Hematopoietic multipotent progenitor cell treated with erythropoietin and hydrocortisone succinate and interleukin-3 and kit ligand, for 4 days (in vitro differentiated cells): ENCODE data around the gene CHAC1.
A peak's percentile ranks its signal among the peaks of the same experiment; 100 is the strongest.

Source experiments
- DNase-seq: peaks from one replicate; pipeline ENCODE4 v3.0.0-alpha.2; 2015

The CHAC1 gene

GRCh38 chr15:40925495-40925862 lies 27.8 kb upstream of the CHAC1 start:
- DNase-seq, result no peak

GRCh38 chr15:40925863-40926658 lies 27.2 kb upstream of the CHAC1 start:
- peak; percentile 84 for DNase-seq

- no peak for DNase-seq
These were observed 26.4 kb upstream of the CHAC1 start for GRCh38 chr15:40926659-40927494.

GRCh38 chr15:40927495-40927872 lies 25.8 kb upstream of the CHAC1 start:
- no peak for DNase-seq

- no peak for DNase-seq
These were observed 25.1 kb upstream of the CHAC1 start for GRCh38 chr15:40927873-40928806.

- DNase-seq, result peak; percentile 69
These were observed 24.2 kb upstream of the CHAC1 start, which contains the start of gene DLL4 for GRCh38 chr15:40928821-40929659. TSS of gene DLL4 (plus strand) at chr15:40929340. CDS start at chr15:40929669, 329 bp downstream.

DNA sequence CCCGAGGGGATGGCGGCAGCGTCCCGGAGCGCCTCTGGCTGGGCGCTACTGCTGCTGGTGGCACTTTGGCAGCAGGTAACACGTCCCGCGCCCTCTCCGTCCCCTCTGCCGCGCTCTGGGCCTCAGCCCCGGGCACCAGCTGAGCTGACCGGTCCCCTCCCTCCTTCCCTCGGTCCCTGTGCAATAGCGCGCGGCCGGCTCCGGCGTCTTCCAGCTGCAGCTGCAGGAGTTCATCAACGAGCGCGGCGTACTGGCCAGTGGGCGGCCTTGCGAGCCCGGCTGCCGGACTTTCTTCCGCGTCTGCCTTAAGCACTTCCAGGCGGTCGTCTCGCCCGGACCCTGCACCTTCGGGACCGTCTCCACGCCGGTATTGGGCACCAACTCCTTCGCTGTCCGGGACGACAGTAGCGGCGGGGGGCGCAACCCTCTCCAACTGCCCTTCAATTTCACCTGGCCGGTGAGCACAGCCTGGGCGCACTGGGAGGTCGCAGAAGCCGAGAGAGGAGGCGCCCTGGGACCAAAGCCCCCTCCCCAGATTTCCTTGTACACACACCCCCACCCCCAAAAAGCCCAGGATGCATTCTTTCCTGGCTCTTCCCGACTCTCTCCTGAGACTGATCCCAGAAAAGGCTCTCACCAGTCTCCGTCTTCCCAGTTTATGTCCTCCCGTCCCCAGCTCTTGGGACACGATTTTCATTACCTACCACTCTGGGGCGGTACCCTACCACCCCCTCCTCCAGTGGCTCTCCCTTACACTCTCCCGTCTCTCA lies 23.4 kb upstream of the CHAC1 start:
- DNase-seq, result peak; percentile 48

- DNase-seq, result peak; percentile 56
These were observed 22.6 kb upstream of the CHAC1 start for GRCh38 chr15:40930430-40931299.

DNA sequence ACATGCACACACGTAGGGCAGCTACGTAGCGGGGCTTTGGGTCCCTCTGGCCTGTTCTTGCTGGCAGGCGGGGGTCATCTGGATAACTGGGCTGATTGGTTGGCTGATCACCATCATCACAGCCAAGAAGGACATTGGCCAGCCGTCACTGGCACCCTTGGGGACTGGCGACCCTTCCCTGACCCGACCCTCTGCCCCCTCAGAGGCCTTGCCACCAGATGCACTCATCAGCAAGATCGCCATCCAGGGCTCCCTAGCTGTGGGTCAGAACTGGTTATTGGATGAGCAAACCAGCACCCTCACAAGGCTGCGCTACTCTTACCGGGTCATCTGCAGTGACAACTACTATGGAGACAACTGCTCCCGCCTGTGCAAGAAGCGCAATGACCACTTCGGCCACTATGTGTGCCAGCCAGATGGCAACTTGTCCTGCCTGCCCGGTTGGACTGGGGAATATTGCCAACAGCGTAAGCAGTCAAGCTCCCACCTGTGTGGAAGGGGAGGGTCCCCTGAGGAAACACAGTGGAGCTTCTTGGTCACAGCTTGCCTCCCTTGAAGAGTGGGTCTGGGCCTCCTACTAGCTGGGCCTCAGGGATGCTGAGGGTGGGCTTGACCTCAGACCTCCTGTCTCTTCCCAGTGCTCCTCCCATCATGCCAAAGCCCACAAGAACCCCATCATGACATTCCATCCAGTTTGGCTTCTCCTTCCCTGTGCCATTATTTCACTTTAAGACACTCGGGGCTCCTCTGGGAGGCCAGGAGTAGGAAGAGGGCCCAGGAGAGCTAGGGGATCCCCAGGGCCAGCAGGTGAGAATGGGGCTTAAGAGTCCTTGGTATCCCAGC lies 21.8 kb upstream of the CHAC1 start:
- DNase-seq, result no peak

DNA sequence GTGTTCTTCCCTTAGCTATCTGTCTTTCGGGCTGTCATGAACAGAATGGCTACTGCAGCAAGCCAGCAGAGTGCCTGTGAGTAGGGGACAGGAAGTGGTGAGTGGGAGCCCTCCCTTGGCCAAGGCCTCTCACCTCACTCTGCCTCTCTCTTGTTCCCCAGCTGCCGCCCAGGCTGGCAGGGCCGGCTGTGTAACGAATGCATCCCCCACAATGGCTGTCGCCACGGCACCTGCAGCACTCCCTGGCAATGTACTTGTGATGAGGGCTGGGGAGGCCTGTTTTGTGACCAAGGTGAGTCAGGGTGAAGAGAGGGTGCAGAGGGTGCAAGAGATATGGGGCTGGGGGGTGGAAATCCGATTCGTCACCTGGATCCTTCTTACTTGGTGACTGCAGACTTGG lies 21.1 kb upstream of the CHAC1 start:
- peak; percentile 69 for DNase-seq

GRCh38 chr15:40932649-40933516 lies 20.4 kb upstream of the CHAC1 start:
- no peak for DNase-seq

- peak; percentile 67 for DNase-seq
These were observed 19.8 kb upstream of the CHAC1 start for GRCh38 chr15:40933517-40933902.

GRCh38 chr15:40934457-40934856 lies 18.8 kb upstream of the CHAC1 start:
- no peak for DNase-seq

DNA sequence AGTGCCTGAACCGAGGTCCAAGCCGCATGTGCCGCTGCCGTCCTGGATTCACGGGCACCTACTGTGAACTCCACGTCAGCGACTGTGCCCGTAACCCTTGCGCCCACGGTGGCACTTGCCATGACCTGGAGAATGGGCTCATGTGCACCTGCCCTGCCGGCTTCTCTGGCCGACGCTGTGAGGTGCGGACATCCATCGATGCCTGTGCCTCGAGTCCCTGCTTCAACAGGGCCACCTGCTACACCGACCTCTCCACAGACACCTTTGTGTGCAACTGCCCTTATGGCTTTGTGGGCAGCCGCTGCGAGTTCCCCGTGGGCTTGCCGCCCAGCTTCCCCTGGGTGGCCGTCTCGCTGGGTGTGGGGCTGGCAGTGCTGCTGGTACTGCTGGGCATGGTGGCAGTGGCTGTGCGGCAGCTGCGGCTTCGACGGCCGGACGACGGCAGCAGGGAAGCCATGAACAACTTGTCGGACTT lies 17.0 kb upstream of the CHAC1 start:
- DNase-seq, result no peak

DNA sequence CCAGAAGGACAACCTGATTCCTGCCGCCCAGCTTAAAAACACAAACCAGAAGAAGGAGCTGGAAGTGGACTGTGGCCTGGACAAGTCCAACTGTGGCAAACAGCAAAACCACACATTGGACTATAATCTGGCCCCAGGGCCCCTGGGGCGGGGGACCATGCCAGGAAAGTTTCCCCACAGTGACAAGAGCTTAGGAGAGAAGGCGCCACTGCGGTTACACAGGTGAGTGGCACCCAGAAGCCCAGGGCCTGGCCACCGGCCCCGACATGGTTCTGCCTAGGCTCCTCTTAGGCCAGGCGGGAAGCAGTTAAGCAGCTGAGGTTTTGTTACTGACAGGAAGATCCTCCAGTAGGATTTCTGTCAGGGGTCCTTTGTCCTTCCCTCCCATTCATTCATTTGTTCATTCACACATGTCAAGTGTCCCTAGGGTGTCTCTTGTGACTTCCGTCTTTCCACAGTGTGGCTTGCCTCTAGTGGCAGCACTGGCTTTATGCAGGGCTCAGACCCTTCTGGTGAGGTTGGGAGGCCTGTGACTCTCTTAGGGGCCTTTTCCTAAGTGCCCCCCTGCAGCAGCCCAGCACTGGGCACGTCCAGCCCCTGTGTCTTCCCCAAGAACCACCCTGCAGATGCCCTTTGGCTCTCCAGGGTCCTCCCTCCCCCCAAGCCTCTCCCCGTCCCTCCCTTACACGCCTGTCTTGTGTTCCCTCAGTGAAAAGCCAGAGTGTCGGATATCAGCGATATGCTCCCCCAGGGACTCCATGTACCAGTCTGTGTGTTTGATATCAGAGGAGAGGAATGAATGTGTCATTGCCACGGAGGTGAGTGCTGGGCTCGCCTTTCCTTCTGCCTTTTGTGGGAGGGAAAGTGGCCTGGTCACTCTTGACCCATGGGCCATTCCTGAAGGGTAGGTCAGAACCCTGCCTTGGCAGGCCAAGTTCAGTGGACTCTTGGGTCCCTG lies 16.3 kb upstream of the CHAC1 start:
- DNase-seq, result no peak

- DNase-seq, result peak; percentile 52
These were observed 15.3 kb upstream of the CHAC1 start for GRCh38 chr15:40937762-40938535.
